ENCODE measurements around the gene TIGAR. TPM values are rescaled to one million over a fixed set of nuclear protein-coding genes. Genes with fewer than 3 reads are reported as not detected.

The TIGAR gene
- total RNA-seq, 1 donor from 2014 or later: 8.3 TPM

GRCh38 chr12:4372653-4373052, 51.6 kb downstream of the TIGAR start:
- DNase-seq (ENCODE audit: low read depth in 2 of 2): no peak

- DNase-seq (ENCODE audit: low read depth in 2 of 2): no peak
Measured at GRCh38 chr12:4375449-4375848, 54.4 kb downstream of the TIGAR start.

- no peak for DNase-seq (ENCODE audit: low read depth in 2 of 2)
Measured at GRCh38 chr12:4378772-4379171, 57.8 kb downstream of the TIGAR start.

GRCh38 chr12:4379405-4379804, 58.4 kb downstream of the TIGAR start, which contains the start of gene FGF23:
FGF23 (minus strand) TSS chr12:4379712; CDS start chr12:4379582, 130 bp downstream.
- peak; percentile 16 to 32 for DNase-seq (ENCODE audit: low read depth in 2 of 2)

GRCh38 chr12:4380332-4380731, 59.3 kb downstream of the TIGAR start:
- no peak for DNase-seq (ENCODE audit: low read depth in 2 of 2)

GRCh38 chr12:4383304-4383865, 62.4 kb downstream of the TIGAR start:
- no peak for DNase-seq (ENCODE audit: low read depth in 2 of 2)

- DNase-seq (ENCODE audit: low read depth in 2 of 2): no peak
Measured at GRCh38 chr12:4386801-4387200, 65.8 kb downstream of the TIGAR start.

GRCh38 chr12:4387607-4388006, 66.6 kb downstream of the TIGAR start:
- DNase-seq (ENCODE audit: low read depth in 2 of 2): no peak

- no peak for DNase-seq (ENCODE audit: low read depth in 2 of 2)
Measured at GRCh38 chr12:4388032-4388431, 67.0 kb downstream of the TIGAR start.

GRCh38 chr12:4388662-4389061, 67.6 kb downstream of the TIGAR start:
- no peak for DNase-seq (ENCODE audit: low read depth in 2 of 2)

- DNase-seq (ENCODE audit: low read depth in 2 of 2): peak; percentile 66 to 73
Measured at GRCh38 chr12:4392223-4392742, 71.3 kb downstream of the TIGAR start.

- no peak for DNase-seq (ENCODE audit: low read depth in 2 of 2)
Measured at GRCh38 chr12:4393211-4393610, 72.2 kb downstream of the TIGAR start.

- DNase-seq (ENCODE audit: low read depth in 2 of 2): no peak
Measured at GRCh38 chr12:4395818-4396217, 74.8 kb downstream of the TIGAR start.

- no peak for DNase-seq (ENCODE audit: low read depth in 2 of 2)
Measured at GRCh38 chr12:4401117-4401516, 80.1 kb downstream of the TIGAR start.

- no peak for DNase-seq (ENCODE audit: low read depth in 2 of 2)
Measured at GRCh38 chr12:4402996-4403395, 82.0 kb downstream of the TIGAR start.

Other genes with a start within 250 kb of the TIGAR start
- 80.6 and 141 TPM in 2 replicates for gene CCND2, start 47.5 kb upstream of the TIGAR start, total RNA-seq
- not detected in 2 replicates for gene FGF23, start 58.5 kb downstream of the TIGAR start, total RNA-seq
- not detected in 2 replicates for gene FGF6, start 124.6 kb downstream of the TIGAR start, total RNA-seq
- gene RAD51AP1, start 217.7 kb downstream of the TIGAR start, total RNA-seq: 2.4 and 7.6 TPM in 2 replicates
- gene DYRK4, start 241.0 kb downstream of the TIGAR start, total RNA-seq: 47.1 and 47.8 TPM in 2 replicates

Data from lung microvascular endothelial cell (primary cell).